Panc1 (cell line): ENCODE results near the gene KAZN.

Source experiments
- CTCF ChIP-seq: fragments of 450-650 bp; IDR thresholded peaks from 2 replicates; pipeline ENCODE4 v1.5.1; 2017; ENCODE audit warnings: mild to moderate bottlenecking
- POLR2AphosphoS5 ChIP-seq: IDR thresholded peaks from 2 replicates; pipeline ENCODE4 v1.6.1; 2012; ENCODE audit warnings: mild to moderate bottlenecking, low read depth, low read length, moderate library complexity
- REST ChIP-seq, 2 experiments: IDR thresholded peaks; 2 replicates each; pipeline ENCODE4 v1.6.1; 2011 to 2012; ENCODE audit warnings: low read depth in 2 of 2, control low read depth in 1 of 2, low read length in 1 of 2, mild to moderate bottlenecking in 1 of 2, moderate library complexity in 1 of 2; ENCODE audit not compliant: insufficient read depth in 1 of 2
- TCF7L2 ChIP-seq: IDR thresholded peaks from 2 replicates; pipeline ENCODE4 v1.6.1; 2011; ENCODE audit warnings: mild to moderate bottlenecking, low read depth, low read length, inconsistent platforms

- TF ChIP-seq CTCF (no peak), REST (IDR thresholded peaks at IDR 0.05; ENCODE audit: insufficient read depth in 1 of 2, low read depth in 2 of 2, low read length in 1 of 2) (no peak), POLR2AphosphoS5 (no peak), TCF7L2 (no peak)
Observed at GRCh38 chr1:14987829-14988603, 389.5 kb downstream of the KAZN start.
